HG03025 (cell line): ENCODE results near the gene CAMK2A.

ENCODE experiments used
- ATAC-seq: cut with Tn5 transposase; IDR thresholded peaks from one replicate; pipeline ENCODE4 v1.9.1; 2021; ENCODE audit warnings: mild to moderate bottlenecking, moderate library complexity; ENCODE audit not compliant: unreplicated experiment, low FRiP score

The CAMK2A gene

GRCh38 chr5:150196514-150196913 lies 93.1 kb downstream of the CAMK2A start:
- no peak for ATAC-seq

DNA sequence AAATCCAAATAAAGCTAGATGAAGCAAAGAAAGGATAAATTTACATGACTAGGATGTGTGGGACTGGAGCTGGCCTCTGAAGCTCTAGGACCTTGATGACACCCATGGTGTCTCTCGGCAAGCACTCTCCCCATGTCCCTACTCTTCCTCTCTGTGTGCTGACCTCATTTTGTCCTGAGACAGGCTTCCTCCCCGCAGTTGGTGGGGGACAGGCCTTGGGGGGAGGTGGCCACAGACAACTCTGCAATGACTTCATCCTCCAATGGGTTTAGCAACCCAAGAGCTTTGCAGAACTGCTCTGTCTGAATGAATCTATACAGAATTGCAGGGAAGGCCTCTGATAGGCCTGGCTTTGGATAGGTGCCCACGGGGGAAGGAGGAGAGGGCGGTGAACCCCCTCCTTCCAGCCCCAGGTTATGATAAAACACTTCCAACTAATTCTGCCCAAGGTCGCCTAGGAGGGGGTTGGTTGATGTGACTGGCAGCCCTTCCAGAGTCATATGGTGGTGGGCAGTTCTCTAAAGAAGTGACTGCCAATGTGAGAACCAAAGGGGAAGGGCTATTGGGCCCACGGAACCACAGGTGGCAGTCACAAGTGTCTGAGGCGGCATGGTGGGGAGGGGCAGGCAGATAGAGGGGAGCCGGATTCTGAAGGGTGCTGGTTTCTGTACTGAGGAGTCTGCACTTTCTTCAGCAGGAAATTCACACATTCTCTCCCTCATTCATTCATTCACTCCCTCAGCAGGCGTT lies 93.7 kb downstream of the CAMK2A start:
- no peak for ATAC-seq

GRCh38 chr5:150192462-150192861 lies 97.1 kb downstream of the CAMK2A start:
- no peak for ATAC-seq

DNA sequence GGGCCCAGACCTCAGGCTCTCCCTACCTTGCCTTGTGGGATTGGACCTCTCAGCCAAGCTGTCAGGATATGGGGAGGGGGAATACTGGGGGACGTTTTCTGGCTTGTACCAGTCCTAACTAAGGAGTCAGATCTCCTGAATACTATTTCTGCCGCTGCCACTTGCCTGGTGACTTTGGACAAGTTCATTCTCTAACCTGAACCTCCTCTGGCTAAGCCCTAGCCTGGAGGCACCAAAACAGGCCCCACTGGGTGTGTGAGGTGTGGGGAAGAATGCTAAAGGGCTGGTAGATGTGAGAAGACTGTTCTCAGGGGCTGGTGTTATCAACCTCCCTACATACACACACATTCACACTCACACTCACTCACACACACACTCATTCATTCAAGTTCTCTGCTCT lies 98.6 kb downstream of the CAMK2A start:
- no peak for ATAC-seq

DNA sequence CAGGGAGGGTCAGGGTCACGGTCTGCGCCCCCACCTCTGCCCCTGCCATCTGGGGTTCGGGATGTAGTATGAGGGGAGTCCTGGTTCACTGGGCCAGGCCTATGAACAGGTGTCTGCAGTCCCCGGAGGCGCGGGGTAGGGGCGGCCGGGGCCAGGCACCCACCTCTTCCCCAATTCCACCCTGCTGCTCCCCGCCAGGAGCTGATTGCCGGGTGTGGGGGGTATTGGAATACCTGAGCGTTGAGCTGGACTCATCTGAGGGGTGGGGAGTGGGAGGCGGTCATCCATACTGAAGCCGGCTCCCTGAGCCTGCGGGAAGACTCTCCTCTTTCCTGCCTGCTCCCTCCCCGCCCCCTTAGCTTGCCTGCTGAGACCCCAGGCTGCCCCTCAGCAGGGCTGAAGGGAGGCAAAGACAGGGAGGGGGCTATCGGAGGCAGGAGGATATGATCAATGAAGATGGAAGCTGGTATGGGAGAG lies 99.0 kb downstream of the CAMK2A start:
- ATAC-seq = no peak

DNA sequence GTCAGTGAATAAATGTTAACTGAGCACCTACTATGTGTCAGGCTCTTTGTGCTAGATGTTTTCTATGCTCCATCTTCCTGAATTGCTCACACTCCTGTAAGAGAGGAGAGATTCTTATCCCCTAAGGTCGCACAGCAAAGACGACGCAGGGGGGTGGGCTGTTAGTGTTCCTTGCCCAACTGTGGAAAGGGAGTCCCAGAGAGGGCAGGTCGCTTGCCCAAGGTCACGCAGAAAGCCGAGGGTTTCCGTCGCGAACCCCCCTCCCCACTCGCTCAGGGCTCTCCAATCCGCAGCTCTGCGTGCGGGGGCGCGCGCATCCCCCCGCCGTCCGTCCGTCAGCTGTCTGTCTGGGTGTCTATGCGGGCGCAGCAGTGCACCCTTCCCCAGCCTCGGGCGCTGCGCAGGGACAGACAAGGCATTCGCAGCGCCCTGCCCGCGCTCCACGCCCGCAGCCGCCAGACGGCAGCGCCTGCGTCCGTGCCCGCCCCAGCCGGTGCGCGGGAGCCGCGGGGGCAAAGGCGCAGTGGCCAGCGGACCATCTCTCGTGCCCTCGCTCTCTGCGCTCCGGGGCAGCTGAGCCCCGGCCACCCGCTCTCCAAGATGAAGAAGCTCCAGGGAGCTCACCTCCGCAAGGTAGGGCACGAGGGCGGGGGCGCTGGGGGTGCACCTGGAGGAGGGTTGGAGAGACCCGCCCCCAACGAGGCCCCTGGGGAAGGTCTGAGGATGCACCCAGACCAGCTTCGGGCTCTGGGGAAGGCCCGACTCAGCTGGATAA lies 99.7 kb downstream of the CAMK2A start, which contains the start of gene SLC6A7:
Gene SLC6A7, plus strand, starts transcription at position 335 of the 775 bp plus-strand sequence. Its CDS starts 266 bp downstream, at position 601.
- no peak for ATAC-seq

- no peak for ATAC-seq
Observed at GRCh38 chr5:150189326-150189725, 100.2 kb downstream of the CAMK2A start.

GRCh38 chr5:150188146-150188842 lies 101.3 kb downstream of the CAMK2A start:
- ATAC-seq = no peak

DNA sequence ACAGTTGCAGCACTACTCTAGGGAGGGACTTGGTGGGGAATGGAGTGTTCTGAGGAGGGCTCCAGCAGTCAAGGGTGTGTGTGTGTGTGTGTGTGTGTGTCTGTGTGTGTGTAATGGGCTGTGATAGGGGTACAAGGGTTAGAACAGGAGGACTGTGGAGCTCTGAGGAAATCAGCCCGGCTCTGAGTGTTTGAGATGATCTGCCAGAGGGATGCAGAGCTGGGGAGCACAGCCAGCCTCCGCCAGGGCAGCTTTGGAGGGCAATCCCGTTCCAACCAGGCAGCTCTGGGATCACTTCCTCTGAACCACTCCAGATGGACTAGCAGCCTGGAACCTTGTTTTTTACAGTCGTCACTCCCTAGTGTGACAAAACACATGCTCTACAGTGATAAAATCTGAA lies 102.7 kb downstream of the CAMK2A start:
- ATAC-seq = no peak

DNA sequence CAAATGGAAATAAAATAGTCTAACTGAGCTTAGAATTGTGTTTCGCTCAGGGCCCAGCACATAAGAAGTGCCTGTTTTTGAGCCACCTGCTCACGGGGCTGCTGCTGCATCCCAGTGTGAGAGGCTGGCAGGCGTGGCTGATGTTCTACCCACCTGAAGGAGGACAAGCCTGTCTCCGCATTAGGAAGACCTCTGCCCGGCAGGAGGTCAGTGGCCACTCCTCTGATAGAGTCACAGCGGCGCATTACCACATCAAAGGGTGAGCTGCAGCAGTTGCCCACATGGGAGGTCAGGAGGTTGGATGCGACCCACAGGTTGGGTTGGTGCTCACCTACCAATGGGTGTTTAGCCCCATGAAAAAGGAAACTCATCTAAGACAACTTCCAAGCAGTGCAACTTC lies 103.4 kb downstream of the CAMK2A start:
- no peak for ATAC-seq

- no peak for ATAC-seq
Observed at GRCh38 chr5:150184990-150185912, 104.3 kb downstream of the CAMK2A start.

- no peak for ATAC-seq
Observed at GRCh38 chr5:150184006-150184405, 105.6 kb downstream of the CAMK2A start.

- ATAC-seq = no peak
Observed at GRCh38 chr5:150183436-150183835, 106.1 kb downstream of the CAMK2A start.

DNA sequence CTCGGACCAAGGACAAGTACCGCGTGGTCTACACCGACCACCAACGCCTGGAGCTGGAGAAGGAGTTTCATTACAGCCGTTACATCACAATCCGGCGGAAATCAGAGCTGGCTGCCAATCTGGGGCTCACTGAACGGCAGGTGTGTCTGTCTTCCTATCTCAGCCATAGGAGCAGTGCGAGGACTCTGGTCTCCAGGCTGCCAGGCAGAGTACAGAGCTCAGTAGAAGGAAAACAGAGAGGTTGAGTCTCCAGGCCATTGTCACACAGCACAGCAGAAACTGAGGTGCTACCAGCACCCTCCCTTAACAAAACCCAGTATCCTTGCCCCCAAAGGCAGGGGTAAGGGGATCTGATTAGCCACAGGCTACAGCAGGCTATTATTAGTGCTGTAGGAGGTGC lies 106.8 kb downstream of the CAMK2A start:
- ATAC-seq = no peak

DNA sequence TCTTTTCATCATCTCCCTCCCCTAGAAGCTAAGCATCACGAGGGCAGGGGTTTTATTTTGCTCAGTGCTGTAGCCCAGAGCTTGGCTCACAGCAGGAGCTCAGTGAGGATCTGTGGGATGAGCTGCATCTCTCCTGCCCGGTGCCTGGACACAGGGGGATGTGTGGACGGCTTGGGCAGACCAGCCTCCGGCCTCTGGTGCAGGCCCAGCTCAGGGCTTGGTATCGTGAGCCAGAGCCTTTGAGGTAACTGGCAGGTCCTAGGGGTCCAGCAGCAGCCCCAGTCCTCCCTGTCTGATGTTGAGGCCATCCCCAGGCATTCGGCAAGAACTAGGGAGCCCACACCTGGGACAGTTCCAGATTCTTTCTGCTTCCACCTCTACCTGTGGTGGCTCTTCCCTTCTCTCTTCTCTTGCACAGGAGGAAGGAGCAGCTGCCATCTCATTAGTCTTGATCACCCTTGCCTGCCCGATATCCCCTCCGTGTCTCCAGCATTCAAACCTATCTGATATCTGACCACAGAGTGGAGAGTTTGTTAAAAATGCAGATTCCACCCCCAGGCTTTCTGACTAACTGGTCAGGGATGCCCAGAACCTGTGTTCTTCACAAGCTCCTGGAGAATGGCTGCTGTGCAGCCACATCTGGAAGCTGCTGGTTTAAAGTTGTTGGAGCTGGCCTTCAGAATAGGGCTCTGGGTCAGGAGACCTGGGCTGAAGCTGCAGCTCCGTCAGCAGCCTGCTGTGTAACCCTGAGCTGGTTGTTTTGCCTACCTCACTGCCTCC lies 107.6 kb downstream of the CAMK2A start:
- no peak for ATAC-seq

- no peak for ATAC-seq
Observed at GRCh38 chr5:150181027-150181426, 108.5 kb downstream of the CAMK2A start.

DNA sequence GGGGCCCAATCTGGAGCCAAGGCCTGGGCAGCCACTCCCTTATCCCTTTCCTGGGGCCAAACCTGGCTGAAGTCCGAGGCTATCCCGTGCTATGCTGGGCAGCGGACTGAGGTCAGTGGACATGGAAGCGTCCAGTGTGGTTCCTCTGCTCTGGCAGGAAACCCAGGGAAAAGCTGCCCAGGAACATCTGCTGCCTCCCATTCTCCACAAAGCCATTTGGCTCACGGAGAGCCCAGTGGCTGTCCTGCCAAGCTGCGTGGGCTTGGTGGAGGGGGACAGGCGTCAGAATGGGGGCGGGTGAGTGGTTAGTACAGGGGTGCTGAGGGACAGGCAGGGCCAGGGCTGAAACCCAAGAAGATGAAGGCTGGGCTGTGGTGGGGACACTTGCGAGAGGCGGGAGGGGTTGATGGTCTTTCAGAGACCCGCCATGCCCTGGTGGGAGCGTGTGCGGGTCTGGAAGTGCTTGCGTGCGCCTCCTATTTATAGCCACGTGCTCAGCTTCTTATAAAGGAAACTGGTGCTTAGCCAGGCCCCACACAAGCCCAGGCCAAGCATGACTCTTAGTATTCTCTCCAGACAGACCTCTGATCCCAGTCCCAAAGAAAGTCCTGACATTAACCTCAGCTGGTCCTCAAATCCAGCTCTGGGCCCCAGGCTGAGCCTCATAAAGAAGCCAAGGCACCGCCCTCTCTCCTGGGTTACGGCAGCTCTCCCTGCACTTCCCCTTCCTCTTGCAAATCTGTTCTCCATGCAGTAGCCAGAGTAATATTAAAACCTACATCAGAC lies 109.1 kb downstream of the CAMK2A start:
- ATAC-seq = no peak

DNA sequence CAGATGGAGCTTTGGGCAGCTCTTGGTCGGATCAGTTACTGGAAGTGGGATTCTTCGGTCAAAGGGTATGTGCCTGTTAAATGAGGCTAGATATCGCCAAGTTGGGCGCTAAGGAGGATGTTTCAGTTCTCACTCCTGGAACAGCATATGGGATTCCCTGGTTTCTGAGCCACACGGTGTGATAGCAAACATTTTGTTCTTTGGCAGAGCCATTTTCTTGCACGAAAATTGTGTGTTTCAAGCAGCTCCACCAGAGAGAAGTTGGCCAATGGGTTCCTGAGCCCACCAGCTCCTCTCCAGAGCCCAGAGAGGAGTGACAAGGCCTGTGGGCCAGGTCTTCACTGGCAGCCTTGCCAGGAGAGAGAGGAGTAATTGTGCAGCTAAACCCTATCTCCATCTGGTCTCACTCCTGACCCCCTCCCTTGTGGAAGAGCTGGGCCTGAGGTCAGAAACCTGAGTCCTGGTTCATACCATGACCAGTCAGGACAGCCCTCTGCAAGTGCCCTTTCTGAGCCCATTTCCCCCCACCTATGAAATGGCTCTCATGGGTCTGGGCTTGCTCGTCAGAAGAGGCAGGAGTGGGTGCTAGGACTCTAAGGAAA lies 110.5 kb downstream of the CAMK2A start:
- ATAC-seq = no peak
